ENCODE measurements around the gene ADGRD1.

Gene ADGRD1

DNA sequence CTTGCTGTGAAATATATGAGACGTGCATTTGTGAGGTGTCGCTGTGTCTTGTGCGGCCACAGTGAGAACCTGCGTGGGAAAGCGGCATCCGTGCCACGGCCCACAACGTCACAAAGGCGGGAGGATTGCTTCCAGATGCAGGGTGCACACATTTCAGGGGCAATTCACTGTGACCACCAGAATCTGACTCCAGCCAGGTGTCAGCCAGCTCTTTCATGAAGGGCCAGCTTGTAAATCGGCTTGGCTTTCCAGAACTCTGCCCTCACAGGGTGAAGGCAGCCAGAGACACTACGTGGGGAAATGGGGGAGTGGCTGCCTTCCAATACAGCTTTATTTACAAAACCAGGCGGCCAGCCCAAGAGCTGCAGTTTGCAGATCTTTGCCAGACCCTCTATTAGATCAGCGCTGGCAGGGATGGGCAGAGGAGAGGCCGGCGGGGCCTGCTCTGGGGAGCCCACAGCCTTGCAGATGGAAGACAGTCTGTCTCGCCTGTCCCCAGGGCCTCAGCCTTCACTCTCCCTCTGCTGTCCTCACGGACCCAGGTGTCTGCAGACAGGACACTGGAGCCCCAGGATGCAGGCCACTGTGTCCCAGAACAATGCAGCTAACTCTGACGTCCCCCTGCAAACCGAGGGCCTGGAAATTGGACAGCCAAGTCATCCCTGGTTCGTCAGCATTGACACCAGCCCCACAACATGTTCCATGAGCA is 53.5 kb downstream of the ADGRD1 start:
- no peak for TF ChIP-seq ZNF274 (IDR thresholded peaks at IDR 0.05; ENCODE audit: low read depth, low read length)
- no peak overlapping the region for H3K4me3 ChIP-seq (ENCODE audit: low read length)

DNA sequence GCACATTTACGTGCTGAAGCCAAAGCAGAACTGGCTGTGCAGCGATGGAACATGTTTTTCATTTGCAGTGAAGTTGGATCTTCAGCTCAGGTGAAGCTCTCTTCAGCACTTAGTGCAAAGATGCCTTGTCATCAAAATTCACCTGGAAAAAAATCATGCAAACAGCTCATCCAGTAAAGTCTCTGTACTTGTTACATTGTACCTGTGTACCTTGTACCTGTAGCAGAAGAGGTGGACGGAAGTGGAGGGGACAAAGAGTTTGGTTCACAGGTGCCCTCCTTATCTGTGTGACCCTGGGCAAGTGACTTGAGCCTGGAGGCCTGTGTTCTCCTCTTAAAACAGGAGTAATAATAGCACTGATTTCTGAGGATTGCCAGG is 54.0 kb downstream of the ADGRD1 start:
- H3K4me3 ChIP-seq (ENCODE audit: low read length) = no peak overlapping the region
- TF ChIP-seq ZNF274 (IDR thresholded peaks at IDR 0.05; ENCODE audit: low read depth, low read length) = no peak

DNA sequence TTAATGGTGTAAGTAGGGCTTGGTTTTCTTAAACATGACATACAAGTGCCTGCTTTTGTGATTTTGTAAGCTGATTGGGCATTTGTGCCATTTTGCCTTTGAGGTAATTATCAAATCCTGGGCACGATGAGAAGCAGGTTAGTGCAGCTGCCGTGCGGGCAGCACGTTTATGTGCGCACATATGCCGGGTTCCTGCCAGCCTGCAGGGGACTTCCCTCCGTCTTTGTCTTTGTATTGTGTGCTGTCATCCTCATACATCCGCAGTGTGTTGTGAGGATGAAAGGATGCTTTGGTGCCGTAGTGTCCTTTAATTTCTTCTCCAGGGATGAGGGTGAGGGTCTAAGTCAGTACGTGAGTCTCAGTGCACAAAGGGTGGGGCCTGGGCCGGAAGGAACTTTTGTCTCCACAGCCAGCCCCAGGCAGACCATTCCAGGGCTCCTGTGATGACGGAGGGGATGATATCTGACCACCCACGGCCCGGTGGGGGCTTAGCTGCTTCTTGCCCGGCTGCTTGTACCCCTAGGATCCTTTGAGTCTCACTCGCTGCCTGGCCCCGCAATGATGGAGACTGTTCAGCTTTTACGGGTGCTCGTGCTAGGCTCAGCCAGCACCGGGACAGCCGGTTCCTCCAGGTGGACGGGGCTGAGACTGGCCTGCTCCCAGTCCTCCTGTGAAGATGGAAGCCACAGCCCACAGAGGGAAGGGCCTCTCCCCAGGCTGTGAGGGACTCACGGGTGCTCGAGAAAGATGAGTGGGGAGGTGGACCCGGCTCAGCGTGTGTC is 54.6 kb downstream of the ADGRD1 start:
- H3K4me3 ChIP-seq (ENCODE audit: low read length) = no peak overlapping the region
- TF ChIP-seq ZNF274 (IDR thresholded peaks at IDR 0.05; ENCODE audit: low read depth, low read length) = no peak

DNA sequence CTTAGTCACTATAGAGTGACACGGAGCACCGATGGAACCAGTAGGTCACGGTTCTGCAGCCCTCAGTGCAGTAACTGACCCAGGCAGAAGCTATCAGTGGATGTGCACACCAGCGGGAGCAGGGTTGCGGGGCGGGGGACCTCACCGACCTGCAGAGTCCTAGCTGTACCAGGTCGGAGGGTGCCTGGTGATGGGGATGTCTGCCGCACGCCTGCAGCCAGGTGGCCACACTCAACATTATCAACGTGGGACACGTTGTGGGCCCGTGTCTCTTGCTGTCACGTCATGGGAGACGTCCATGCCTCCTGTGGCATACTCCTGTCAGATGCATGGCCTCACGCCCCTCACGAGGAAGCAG is 55.2 kb downstream of the ADGRD1 start:
- no peak for TF ChIP-seq ZNF274 (IDR thresholded peaks at IDR 0.05; ENCODE audit: low read depth, low read length)
- H3K4me3 ChIP-seq (ENCODE audit: low read length) = no peak overlapping the region

DNA sequence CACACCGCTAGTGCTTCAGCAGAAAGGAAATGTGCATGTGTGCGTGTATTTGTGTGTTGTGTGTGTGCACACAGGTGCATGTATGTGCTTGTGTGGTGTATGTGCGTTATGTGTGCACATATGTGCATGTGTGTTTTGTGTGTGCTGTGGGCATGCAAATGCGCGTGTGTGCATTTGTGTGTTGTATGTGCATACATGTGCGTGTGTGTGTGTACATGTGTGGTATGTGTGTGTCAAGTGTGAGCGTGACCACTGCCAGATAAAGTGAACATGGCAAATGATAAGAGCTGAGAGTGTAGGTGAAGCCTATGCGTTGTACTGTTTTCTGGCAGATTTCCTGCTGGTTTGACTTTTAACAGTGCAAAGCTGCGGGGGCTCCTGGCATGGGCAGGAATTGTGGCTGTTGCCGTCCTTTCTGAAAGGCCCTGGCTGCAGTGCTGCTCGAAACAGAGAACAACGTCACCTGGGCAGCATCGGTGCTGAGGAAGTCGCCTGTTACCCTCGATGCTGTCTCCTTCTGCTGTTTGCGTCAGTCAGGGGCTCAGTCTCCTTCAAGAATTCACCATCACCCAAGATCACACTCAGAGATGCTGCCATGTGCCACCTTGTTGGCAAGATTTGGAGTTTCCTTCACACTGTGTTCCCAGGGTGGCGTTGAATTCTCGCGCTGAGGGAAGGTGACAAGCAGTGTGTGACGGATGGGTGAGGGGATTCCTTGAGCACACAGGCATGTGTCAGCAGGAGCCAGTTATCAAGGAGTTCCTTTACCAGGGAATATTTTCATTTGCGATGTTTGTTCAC is 56.1 kb downstream of the ADGRD1 start:
- no peak overlapping the region for H3K4me3 ChIP-seq (ENCODE audit: low read length)

DNA sequence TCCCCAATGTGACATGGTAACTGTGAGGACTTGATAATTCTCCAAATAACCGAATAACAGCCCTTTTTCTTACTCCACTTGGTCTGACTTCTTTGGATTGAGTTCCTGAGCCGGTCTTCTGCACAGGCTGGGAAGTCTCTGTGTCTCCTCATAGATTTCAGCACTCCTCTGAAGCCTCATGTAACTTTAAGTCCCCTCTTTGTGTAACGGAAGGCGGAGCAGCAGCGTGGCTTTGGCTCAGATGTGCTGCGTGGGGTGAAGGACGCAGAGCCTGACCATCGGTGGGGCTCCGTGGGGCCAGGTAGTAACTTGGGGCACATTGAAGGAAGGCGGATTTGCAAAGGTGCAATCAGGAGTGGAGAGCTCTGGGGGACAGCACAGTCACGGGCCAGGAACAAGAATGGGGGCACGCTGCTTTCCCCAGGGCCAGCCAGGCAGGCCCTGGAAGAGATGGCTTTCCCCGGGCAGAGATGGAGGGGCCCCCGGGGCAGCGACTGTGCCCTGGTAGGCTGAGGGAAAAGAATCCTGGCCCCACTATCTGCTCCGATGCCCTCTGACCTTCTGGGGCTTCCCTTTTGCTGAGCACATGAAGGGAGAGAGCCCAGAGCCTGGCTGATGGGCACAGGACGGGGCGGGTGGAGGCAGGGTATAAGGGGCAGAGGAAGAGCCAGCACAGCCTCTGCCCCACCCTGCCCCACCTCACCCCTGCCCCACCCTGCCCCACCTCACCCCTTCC is 56.9 kb downstream of the ADGRD1 start:
- TF ChIP-seq ZNF274 (IDR thresholded peaks at IDR 0.05; ENCODE audit: low read depth, low read length) = no peak

More for the DNA sequence above, 56.1 kb downstream of the ADGRD1 start:
- no peak for TF ChIP-seq ZNF274 (IDR thresholded peaks at IDR 0.05; ENCODE audit: low read depth, low read length)

DNA sequence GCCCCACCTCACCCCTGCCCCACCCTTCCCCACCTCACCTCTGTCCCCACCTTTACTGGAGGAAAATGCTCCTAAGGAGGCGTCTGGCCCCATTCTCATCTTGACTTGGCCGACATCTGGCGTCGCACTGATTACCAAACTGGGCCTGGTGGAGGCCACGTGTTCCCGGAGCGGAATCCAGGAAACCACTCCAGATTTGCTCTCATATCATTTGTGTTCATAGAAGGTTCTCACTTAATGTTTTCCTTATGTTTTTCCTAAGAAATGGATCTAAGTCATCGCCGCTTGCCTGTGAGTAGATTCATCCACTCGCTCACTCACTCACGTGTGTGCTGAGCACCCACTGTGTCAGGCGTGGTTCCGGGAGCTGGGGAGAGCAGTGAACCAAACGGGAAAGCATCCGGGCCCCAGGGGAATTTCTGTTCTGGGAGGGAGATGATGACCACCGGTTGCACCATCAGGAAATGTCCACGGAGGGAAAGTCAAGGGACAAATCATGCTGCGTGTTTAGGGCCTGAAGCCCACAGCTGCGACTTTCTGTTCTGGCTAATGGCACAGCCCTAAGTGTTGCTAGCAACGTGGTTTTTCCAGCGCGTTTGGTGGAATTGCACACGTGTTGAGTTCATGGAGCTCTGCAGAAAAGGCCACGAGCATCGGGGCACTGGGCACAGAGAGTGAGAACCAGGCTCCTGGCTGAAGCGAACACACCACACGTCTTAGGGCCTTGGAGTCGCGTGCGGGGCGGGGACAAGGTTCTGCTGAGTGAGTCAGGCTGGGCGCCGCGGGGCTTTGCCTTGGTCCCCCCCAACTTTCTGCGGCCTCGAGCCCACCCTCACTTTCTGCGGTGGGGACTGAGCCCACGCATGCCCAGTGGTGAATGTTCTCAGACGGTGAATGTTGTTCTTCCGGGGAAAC is 57.7 kb downstream of the ADGRD1 start:
- H3K4me3 ChIP-seq (ENCODE audit: low read length) = no peak overlapping the region
- TF ChIP-seq ZNF274 (IDR thresholded peaks at IDR 0.05; ENCODE audit: low read depth, low read length) = no peak

More for the DNA sequence above, 56.9 kb downstream of the ADGRD1 start:
- H3K4me3 ChIP-seq (ENCODE audit: low read length) = no peak overlapping the region

DNA sequence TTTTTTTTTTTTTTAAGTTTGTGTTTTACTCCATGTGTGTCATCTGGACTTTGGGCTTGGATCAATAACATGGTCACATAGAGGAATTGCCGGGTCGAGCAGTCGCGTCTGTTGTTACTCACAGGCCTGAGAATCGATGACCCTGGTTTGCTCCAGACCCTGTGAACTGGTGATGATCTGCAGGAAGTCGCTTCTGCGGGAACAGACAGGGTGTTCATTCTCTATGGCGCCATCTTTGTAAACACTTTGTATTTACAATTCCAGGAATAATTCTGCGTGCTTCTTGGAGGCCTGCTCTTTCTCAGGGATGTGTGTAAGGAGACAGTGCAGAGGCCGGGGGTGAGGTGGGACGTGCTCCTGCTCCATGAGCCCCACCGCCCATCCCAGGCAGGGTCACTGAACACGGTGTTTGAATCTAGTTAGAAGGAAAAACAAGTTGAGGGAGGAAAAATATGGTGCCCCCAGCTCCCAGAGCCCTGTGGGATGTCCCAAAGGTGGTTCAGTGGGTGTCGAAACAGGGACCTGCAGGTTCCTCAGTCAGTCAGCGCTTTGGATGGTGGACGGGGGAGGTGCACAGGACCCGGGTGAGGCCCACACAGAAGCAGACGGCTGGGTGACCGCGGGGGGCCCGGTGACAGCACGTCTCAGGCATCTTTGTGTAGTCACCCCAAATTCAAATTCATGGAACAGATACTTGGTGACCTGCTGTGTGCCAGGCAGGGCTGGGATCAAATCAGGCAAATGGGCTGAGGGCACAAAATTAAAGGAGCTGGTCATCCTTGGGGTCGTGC is 58.8 kb downstream of the ADGRD1 start:
- no peak for TF ChIP-seq ZNF274 (IDR thresholded peaks at IDR 0.05; ENCODE audit: low read depth, low read length)

DNA sequence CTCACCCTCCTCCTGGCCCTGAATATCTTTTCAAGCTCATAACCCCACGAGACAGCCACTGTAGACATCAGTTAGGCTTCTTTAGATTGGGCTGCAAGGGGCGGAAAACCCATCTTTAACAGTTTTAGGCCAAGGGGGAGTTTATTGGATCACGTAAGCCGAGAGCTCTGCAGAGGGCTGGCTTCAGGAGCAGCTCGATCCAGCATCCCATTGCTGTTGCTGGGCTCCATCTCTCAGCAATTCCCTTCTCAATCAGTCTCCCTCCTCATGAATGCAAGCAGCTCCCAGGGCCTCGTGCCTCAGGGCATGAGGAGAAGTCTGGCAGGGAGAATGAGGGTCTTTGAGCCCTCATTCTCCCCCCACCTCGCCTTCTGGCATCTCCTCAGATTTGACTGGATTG is 59.4 kb downstream of the ADGRD1 start:
- no peak for TF ChIP-seq ZNF274 (IDR thresholded peaks at IDR 0.05; ENCODE audit: low read depth, low read length)
- H3K4me3 ChIP-seq (ENCODE audit: low read length) = no peak overlapping the region

More for the DNA sequence above, 58.8 kb downstream of the ADGRD1 start:
- H3K4me3 ChIP-seq (ENCODE audit: low read length) = no peak overlapping the region

DNA sequence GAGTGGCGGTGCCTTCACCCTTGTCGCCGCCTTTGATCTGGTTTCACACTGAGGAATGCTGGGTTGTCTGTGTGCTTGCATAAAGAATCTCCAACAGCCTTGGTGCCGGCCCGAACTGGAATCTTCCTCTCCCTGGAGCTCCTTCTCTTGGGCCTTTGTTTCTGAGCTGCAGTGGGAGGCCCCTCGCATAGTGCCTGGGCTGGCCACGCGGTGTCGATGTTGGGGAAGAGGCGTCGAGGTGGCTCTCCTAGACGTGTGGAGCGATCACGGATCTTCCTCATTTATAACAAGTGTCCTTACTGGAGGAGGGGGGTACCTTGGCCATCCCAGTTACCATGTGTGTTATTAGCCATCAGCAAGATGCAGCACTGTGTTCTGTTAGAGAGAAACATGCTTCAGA is 60.6 kb downstream of the ADGRD1 start:
- no peak for TF ChIP-seq ZNF274 (IDR thresholded peaks at IDR 0.05; ENCODE audit: low read depth, low read length)
- no peak overlapping the region for H3K4me3 ChIP-seq (ENCODE audit: low read length)

DNA sequence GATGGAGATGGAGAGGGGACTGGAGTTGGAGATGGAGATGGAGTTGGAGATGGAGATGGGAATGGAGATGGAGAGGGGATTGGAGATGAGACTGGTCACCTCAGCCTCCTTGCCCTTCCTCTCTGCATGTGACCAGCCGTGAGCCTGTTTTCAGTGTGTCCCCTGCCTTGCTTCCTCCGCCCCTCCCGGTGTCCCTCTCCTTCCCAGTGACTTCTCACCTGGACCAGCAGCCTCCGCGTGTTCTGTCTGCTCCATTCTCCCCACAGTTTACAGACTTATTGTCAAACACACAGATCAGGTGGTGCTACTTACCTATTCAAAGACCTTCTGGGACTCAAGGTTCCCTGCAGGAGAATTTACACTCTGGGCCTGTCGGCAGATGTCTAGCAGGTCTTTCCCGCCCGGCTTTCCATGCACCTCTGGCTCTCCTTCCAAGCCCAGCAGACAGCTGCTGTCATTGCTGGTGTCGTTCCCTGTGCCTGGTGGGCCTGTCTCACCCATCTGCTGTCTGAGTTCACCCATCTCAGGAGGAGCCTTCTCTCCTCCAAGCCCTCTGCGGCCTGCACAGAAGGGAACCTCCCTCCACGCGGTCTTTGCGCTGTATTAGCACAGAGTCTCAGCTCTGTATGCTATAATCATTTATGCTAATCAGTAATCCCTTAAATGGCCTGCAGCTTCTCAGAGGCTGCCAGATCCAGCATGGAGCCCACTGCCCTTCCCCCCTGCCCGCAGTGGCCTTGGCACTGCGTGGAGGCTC is 62.1 kb downstream of the ADGRD1 start:
- TF ChIP-seq ZNF274 (IDR thresholded peaks at IDR 0.05; ENCODE audit: low read depth, low read length) = no peak
- no peak overlapping the region for H3K4me3 ChIP-seq (ENCODE audit: low read length)
